Vagina (tissue), 2 donors: ENCODE data around the gene RTF1.

ENCODE experiments used
- POLR2A ChIP-seq, 2 donors: fragments of 450-650 bp; IDR thresholded peaks; one replicate each; pipeline ENCODE4 v1.6.1; 2017; ENCODE audit warnings: antibody characterized with exemption in 2 of 2, mild to moderate bottlenecking in 2 of 2, moderate library complexity in 2 of 2
- TF ChIP-seq, protein P1 (sequence below), 3 experiments: fragments of 450-650 bp in 2 of 3; fragments of 200-600 bp in 1 of 3; sonication (generic) in 1 of 3; IDR thresholded peaks; one replicate each; pipeline ENCODE4 v1.5.1; 2017 to 2019; ENCODE audit warnings: antibody characterized with exemption in 3 of 3, mild to moderate bottlenecking in 2 of 3, moderate library complexity in 2 of 3

DNA sequence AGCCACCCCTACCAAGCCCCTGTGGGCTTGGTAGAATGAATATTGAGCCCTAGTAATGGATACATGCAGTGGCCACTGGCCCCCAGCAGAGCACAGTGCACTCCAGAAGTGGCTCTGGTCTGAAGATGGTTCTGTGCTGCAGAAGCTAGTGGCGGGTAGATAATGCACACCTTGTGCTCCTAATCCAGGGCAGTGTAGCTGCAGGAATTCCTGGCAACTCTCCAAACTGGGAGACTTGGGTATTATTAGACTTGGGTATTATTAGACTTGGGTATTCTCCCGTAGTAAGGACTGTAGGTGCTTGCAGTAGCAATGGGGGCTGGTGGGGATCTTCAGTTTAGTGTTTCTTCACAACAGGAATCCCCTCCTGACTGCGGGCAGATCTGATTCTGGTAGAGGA is 49.5 kb upstream of the RTF1 start:
- no peak for TF ChIP-seq POLR2A (IDR thresholded peaks at IDR 0.05)
- TF ChIP-seq, protein P1, sequence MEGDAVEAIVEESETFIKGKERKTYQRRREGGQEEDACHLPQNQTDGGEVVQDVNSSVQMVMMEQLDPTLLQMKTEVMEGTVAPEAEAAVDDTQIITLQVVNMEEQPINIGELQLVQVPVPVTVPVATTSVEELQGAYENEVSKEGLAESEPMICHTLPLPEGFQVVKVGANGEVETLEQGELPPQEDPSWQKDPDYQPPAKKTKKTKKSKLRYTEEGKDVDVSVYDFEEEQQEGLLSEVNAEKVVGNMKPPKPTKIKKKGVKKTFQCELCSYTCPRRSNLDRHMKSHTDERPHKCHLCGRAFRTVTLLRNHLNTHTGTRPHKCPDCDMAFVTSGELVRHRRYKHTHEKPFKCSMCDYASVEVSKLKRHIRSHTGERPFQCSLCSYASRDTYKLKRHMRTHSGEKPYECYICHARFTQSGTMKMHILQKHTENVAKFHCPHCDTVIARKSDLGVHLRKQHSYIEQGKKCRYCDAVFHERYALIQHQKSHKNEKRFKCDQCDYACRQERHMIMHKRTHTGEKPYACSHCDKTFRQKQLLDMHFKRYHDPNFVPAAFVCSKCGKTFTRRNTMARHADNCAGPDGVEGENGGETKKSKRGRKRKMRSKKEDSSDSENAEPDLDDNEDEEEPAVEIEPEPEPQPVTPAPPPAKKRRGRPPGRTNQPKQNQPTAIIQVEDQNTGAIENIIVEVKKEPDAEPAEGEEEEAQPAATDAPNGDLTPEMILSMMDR (IDR thresholded peaks at IDR 0.05) = no peak
